IPS-20b (cell line): Measurements from ENCODE around the gene ROMO1.
"Not testable (repeated sequence)": the region's sequence is repeated elsewhere in the genome, so short reads cannot be mapped to it uniquely, and the experiment has no call there.

Experiments used
- H3K27ac ChIP-seq: one replicate; pipeline ENCODE4 v1.5.1; 2013; ENCODE audit warnings: low read length
- H3K27me3 ChIP-seq: 2 replicates; pipeline ENCODE4 v1.6.1; 2013; ENCODE audit warnings: mild to moderate bottlenecking, low read length, inconsistent platforms; ENCODE audit not compliant: insufficient read depth
- H3K36me3 ChIP-seq: 2 replicates; pipeline ENCODE4 v1.6.1; 2013; ENCODE audit warnings: low read depth, mild to moderate bottlenecking, inconsistent platforms, low read length, moderate library complexity; ENCODE audit not compliant: insufficient read depth
- H3K4me1 ChIP-seq: 2 replicates; pipeline ENCODE4 v1.6.1; 2013; ENCODE audit warnings: mild to moderate bottlenecking, control low read depth, inconsistent platforms, low read length, moderate library complexity; ENCODE audit not compliant: insufficient read depth
- H3K4me3 ChIP-seq: 2 replicates; pipeline ENCODE4 v1.5.1; 2013; ENCODE audit warnings: mild to moderate bottlenecking, low read length, inconsistent platforms
- H3K9ac ChIP-seq: 2 replicates; pipeline ENCODE4 v1.6.1; 2013; ENCODE audit warnings: low read depth, mild to moderate bottlenecking, inconsistent platforms, low read length, moderate library complexity
- H3K9me3 ChIP-seq: 2 replicates; pipeline ENCODE4 v1.6.1; 2013; ENCODE audit warnings: mild to moderate bottlenecking, low read depth, low read length, inconsistent platforms; ENCODE audit not compliant: insufficient read depth

The ROMO1 gene

GRCh38 chr20:35716330-35716729 is 17.1 kb downstream of the ROMO1 start:
- no peak overlapping the region for H3K9ac ChIP-seq
- no peak overlapping the region for H3K4me3 ChIP-seq
- no peak overlapping the region for H3K27ac ChIP-seq
- H3K9me3 ChIP-seq = no peaks in the 10 kb centered on the region
- peaks cover 100% of the 10 kb centered on the region for H3K36me3 ChIP-seq
- no peaks in the 10 kb centered on the region for H3K4me1 ChIP-seq
- no peaks in the 10 kb centered on the region for H3K27me3 ChIP-seq

- H3K9me3 ChIP-seq, H3K4me1 ChIP-seq, H3K27ac ChIP-seq, H3K4me3 ChIP-seq, H3K27me3 ChIP-seq, H3K9ac ChIP-seq: not testable (repeated sequence)
- H3K36me3 ChIP-seq = peaks cover 100% of the 10 kb centered on the region
These were observed 19.1 kb downstream of the ROMO1 start for GRCh38 chr20:35718321-35718720.

- Histone ChIP-seq H3K4me3 (no peak overlapping the region), H3K9me3 (no peaks in the 10 kb centered on the region), H3K9ac (no peak overlapping the region), H3K27ac (no peak overlapping the region), H3K4me1 (no peaks in the 10 kb centered on the region), H3K36me3 (peaks cover 100% of the 10 kb centered on the region), H3K27me3 (no peaks in the 10 kb centered on the region)
These were observed 19.9 kb downstream of the ROMO1 start for GRCh38 chr20:35718972-35719635.

GRCh38 chr20:35719717-35720116 is 20.5 kb downstream of the ROMO1 start:
- Histone ChIP-seq H3K27ac (no peak overlapping the region), H3K27me3 (no peaks in the 10 kb centered on the region), H3K4me3 (no peak overlapping the region), H3K9ac (no peak overlapping the region), H3K4me1 (no peaks in the 10 kb centered on the region), H3K9me3 (no peaks in the 10 kb centered on the region), H3K36me3 (peaks cover 100% of the 10 kb centered on the region)

GRCh38 chr20:35720165-35721123 is 21.2 kb downstream of the ROMO1 start:
- Histone ChIP-seq H3K4me3 (no peak overlapping the region), H3K27ac (no peak overlapping the region), H3K9ac (no peak overlapping the region), H3K27me3 (no peaks in the 10 kb centered on the region), H3K4me1 (no peaks in the 10 kb centered on the region), H3K36me3 (peaks cover 100% of the 10 kb centered on the region), H3K9me3 (no peaks in the 10 kb centered on the region)

- Histone ChIP-seq H3K9ac (no peak overlapping the region), H3K27ac (no peak overlapping the region), H3K4me3 (no peak overlapping the region), H3K4me1 (no peaks in the 10 kb centered on the region), H3K36me3 (peaks cover 100% of the 10 kb centered on the region), H3K27me3 (no peaks in the 10 kb centered on the region), H3K9me3 (no peaks in the 10 kb centered on the region)
These were observed 22.0 kb downstream of the ROMO1 start for GRCh38 chr20:35721219-35721618.

- Histone ChIP-seq H3K27ac (no peak overlapping the region), H3K27me3 (no peaks in the 10 kb centered on the region), H3K9ac (no peak overlapping the region), H3K4me1 (no peaks in the 10 kb centered on the region), H3K9me3 (no peaks in the 10 kb centered on the region), H3K36me3 (peaks cover 100% of the 10 kb centered on the region), H3K4me3 (no peak overlapping the region)
These were observed 22.4 kb downstream of the ROMO1 start for GRCh38 chr20:35721621-35722020.

- H3K9me3 ChIP-seq, H3K9ac ChIP-seq, H3K4me1 ChIP-seq, H3K4me3 ChIP-seq, H3K27ac ChIP-seq, H3K27me3 ChIP-seq: not testable (repeated sequence)
- H3K36me3 ChIP-seq = peaks cover 99% of the 10 kb centered on the region
These were observed 24.1 kb downstream of the ROMO1 start for GRCh38 chr20:35723275-35723639.

GRCh38 chr20:35723652-35724320 is 24.6 kb downstream of the ROMO1 start:
- H3K9me3 ChIP-seq, H3K27ac ChIP-seq, H3K4me1 ChIP-seq, H3K9ac ChIP-seq, H3K4me3 ChIP-seq, H3K27me3 ChIP-seq: not testable (repeated sequence)
- H3K36me3 ChIP-seq = peaks cover 99% of the 10 kb centered on the region

- Histone ChIP-seq H3K4me1 (no peaks in the 10 kb centered on the region), H3K9me3 (no peaks in the 10 kb centered on the region)
These were observed 25.4 kb downstream of the ROMO1 start for GRCh38 chr20:35724321-35725230.

More at GRCh38 chr20:35724321-35725230, 25.4 kb downstream of the ROMO1 start:
- no peak overlapping the region for H3K27ac ChIP-seq
- peaks cover 99% of the 10 kb centered on the region for H3K36me3 ChIP-seq
- H3K9ac ChIP-seq = no peak overlapping the region
- no peak overlapping the region for H3K4me3 ChIP-seq
- H3K27me3 ChIP-seq = no peaks in the 10 kb centered on the region
